ENCODE results near the gene PRMT6.
"Not testable (repeated sequence)": the region's sequence is repeated elsewhere in the genome, so short reads cannot be mapped to it uniquely, and the experiment has no call there.

The PRMT6 gene

GRCh38 chr1:107091418-107091817 is 34.9 kb downstream of the PRMT6 start:
- no peak for DNase-seq (ENCODE audit: low read depth, low spot score)
- H3K27ac ChIP-seq, result no peak overlapping the region

DNA sequence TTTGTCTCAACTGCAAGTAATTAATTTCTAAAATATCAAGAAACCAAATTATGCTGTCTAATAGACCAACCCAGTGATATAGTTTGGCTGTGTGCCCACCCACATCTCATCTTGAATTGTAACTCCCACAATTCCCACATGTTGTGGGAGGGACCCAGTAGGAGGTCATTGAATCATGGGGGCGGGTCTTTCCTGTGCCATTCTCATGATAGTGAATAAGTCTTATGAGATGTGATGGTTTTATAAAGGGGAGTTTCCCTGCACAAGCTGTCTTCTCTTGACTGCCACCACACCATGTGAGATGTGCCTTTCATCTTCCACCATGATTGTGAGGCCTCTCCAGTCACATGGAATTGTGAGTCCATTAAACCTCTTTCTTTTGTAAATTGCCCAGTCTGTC is 36.9 kb downstream of the PRMT6 start:
- not testable (repeated sequence) for DNase-seq (ENCODE audit: low read depth, low spot score); H3K27ac ChIP-seq

DNA sequence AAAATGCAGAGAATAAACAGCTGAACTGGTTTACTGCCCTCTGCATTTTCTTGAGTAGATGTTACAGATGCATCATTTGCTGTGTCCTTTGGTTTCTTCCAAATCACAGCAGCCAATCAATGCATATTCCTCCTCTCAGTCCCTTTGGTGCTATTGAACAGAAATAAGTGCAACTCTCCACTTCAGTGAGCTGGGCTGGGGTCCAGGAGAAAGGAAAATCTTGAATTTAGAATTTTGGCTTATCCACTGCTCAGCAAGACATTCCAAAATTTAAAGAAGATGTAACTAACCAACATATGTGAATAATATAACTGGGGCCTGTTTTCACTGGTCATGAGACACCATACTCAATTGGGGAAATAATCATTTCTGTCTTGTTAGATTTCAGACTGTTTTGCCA is 39.2 kb downstream of the PRMT6 start:
- no peak overlapping the region for H3K27ac ChIP-seq
- no peak for DNase-seq (ENCODE audit: low read depth, low spot score)

- H3K27ac ChIP-seq, result no peak overlapping the region
- no peak for DNase-seq (ENCODE audit: low read depth, low spot score)
Measured at GRCh38 chr1:107096690-107097089, 40.2 kb downstream of the PRMT6 start.

DNA sequence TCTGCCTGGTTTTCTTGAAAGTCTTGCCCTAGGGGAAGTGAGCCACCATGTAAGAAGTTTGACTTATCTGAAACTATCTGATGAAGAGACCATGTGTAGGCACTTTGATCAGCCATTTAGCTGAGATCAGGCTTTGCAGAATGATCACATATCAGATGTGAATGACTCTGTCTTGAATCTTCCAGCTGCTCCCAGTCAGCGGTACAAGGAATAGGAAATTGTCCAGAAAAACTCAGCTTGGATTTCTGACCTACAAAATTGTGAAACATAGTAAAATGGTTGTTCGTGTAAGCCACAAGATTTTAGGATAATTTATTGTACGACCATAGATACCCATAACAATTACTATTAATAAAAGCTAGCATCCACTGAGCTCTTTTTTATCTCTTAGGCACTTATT is 42.5 kb downstream of the PRMT6 start:
- no peak overlapping the region for H3K27ac ChIP-seq
- DNase-seq (ENCODE audit: low read depth, low spot score), result no peak

DNA sequence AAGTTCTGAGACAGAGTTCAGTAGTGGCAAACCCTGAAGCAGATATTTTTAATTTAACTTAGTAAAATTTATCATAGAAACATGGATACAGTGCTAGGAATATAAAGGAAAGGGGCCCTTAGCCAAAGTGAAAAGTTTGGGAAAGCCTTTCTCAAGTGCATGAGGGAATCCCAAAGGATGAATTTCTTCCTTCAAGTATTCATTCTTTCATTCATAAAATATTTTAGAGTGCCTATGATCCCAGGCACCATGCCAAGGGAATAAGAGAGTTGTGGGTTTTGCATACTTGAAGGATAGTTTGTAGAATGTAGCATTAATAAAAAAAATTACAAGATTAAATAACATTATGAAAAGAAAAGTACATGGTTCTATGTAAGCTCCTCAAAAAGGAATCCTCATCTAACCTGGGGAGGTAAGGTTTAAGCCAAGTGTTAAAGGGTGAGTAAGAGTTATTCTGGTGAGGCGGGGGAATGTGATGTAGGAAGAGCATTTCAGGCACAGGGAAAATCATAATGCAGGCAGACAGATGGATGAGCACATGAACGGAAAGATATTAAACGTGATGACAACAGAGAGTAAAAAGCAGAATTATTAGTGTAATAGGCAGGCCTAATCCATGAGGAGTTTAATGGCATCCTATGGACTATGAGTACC is 44.0 kb downstream of the PRMT6 start:
- H3K27ac ChIP-seq, result no peak overlapping the region
- no peak for DNase-seq (ENCODE audit: low read depth, low spot score)

DNA sequence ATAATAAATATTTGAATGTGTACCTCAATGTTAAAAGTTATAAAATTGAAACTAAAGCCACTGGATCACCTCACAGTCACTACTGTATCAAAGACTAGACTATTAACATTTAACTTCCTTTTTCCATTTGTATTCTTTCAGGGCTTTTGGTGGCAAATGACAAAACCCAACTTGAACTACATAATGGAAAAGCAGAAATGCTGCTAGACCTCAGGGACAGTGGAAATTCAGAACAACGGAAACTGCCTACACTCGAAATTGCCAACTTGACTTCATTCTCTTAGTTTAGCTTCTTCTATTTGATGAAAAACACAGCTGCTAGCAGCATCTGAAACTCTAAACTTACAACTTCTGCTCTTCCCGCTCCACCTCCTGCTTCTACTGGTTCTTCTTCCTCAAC is 49.4 kb downstream of the PRMT6 start:
- DNase-seq (ENCODE audit: low read depth, low spot score), result no peak
- H3K27ac ChIP-seq, result no peak overlapping the region
